Dermis blood vessel endothelial cell (primary cell): Measurements from ENCODE around the gene LYSMD3. TPM values are rescaled to one million over a fixed set of nuclear protein-coding genes. Genes with fewer than 3 reads are reported as not detected.

Source experiments
- DNase-seq: peaks from one replicate; pipeline ENCODE4 v3.0.0; 2010
- total RNA-seq: library from RNA; depleted of rRNA; stranded (reverse); fragments of >200 nt; gene quantifications from 2 replicates; pipeline ENCODE4 v1.2.3, GENCODE V29; 2014

Gene LYSMD3
- total RNA-seq, 1 donor from 2014 or later, result 18.7 TPM

DNA sequence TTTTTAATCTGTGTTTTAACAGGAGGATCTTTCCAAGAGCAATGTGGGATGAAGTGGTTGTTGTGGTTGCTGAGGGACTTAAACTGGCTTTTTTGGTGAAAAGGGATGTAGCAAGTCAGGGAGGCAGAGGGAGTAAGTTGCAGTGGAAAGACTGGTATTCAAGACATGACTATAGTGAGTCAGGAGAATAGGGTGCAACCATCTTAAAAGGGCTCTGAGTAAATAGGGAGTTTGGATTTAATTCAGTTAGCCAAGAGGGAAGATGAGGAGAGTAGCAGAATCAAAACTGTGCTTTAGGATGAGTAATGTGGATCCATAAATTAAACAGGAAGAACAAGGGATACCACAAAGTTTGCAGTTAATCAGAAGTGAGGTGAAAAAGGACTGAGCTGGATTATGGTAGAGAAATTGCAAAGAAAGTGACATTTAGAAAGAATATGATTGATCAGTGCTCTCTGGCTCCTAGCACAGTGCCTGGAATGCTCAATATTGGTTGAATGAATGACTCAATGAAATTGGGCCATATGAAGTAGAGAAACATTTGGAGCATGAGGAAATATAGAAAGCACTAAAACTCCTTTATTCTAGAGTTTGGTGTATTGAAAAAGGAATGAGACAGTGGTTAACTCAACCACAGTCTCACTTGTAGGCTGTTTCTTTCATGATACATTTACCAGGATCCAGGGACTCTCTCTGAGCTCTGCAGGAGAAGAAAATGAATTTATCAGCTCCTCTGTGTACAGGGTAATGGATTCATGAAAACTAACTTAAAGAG, 49.6 kb downstream of the LYSMD3 start:
- no peak for DNase-seq

DNA sequence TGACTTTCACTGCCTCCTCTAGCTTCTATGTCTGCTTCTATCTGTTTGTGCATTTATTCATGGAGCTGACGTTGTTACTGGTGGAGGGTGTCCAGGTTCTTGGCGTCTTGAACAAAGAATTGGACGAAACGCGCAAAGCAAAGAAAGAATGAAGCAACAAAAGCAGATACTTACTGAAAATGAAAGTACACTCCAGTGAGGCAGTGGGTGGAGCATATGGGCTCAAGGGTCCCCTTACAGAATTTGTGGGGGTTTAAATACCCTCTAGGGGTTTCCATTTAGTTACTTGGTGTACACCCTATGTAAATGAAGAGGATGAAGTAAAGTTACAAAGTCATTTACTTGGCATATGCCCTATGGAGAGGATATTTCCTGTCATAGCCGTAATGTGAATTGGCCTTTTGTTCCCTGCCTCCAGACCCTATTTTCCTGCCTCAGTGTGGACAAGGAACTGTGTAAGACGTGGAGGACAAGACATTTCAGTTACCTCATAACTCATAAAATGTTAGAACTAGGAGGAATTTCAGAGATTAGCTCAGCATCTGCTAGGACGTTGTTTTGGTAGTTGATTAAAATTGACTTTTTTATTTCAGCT, 51.7 kb downstream of the LYSMD3 start:
- DNase-seq, result peak; percentile 35

DNA sequence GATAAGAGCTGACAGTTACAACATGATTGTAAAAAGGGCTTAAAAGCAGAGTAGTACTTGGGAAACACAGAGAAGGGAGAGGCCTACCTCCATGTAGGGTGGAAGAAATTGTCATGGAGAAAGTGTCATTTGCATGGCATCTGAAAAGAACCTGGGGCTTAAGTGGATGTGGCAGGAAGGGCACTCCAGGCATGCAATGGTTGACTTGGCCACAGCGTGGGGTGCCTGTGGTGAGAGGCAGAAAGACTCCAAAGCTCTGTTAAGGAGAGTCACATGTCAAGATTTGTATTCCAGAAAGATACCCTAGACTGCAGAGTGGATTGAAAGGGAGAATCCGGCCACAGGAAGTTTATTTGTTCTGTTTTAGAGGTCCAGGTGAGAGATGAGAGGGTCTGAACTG, 52.3 kb downstream of the LYSMD3 start:
- DNase-seq, result peak; percentile 52

DNA sequence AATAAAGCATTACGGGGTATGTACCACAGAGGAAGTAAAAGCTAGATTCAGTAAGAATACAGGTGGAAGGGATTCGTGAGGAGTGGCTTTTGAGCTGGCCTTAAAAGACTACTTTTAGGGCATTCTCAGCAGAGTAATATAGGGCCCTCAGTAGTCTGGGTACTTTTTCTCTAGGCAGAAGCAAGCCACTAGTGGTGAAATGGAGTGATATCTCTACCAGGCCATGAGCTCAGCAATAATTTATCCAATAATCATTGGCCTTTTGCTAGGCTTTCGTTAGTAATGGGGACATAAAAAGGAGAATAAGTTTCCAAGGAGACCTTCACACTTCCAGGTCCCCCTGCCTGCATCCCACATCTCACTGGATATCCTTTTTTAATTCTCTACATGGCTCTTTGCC, 53.0 kb downstream of the LYSMD3 start:
- peak; percentile 5 for DNase-seq

DNA sequence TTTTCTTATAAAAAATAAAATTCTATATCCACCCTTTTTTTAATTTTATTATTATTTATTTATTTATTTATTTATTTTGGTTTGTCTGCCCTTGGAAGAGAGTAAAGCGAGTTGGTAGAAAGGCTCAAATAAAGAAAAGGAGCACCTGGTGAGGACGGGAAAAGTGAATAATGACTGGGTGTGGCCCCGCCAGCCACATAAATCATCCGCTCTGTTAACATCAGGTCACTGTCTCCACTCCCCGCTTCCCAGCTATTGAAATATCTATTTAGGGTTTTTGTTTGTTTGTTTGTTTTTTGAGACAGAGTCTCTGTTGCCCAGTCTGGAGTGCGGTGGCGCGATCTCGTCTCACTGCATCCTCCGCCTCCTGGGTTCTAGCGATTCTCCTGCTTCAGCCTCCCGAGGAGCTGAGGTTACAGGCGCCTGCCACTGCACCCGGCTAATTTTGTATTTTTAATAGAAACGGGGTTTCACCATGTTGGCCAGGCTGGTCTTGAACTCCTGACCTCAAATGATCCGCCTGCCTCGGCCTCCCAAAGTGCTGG, 53.9 kb downstream of the LYSMD3 start:
- peak; percentile 14 for DNase-seq

DNA sequence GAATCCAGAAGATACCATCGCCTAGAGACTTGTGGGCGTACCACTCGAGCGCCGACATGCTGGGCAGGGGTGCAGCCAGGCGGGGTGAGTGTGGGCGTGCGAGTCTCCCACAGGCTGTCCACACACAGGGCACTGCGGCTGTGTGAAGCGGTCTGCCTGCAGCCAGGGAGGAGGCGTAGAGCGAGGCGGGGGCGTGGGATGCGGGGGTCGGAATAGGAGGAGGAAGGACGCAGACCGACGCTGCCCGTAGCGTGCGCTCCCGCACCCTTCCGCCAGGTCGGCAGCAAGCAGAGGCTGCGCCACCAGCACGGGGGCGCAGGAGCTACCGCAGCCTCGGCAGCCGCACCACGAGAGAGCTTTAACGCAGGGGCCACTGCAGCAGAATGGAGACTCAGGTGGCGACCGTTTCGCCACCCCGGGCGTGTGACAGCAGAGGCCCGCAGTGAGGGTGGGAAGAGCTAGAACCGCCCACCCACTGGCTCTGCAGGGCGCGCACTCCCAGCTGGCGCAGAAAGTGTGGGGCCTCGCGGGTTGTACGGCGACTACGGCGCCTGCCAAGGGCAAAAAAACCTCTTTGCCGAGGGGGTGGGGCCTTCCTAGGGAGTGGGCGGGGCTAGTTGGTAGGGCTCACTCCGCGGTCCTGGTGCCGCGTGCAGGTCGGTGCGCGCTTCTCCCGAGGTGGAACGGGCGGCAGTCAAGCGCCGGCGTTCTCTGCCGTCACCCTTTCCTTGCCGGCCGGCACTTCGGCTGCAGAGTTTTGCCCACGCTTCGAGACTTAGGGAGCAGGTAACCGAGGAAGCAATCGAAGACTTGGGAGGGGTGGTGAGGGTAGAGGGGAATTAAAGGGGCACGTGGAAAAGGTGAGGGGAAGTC, 54.9 kb downstream of the LYSMD3 start, which contains the start of the genes MBLAC2 and POLR3G:
Gene MBLAC2 (minus strand): TSS at position 537 of the 873 bp plus-strand sequence. CDS start 479 bp downstream, at position 58.
Gene POLR3G (plus strand): TSS at position 630 of the 873 bp plus-strand sequence. CDS start 10,704 bp downstream, outside the sequence.
- peak; percentile 96 for DNase-seq

DNA sequence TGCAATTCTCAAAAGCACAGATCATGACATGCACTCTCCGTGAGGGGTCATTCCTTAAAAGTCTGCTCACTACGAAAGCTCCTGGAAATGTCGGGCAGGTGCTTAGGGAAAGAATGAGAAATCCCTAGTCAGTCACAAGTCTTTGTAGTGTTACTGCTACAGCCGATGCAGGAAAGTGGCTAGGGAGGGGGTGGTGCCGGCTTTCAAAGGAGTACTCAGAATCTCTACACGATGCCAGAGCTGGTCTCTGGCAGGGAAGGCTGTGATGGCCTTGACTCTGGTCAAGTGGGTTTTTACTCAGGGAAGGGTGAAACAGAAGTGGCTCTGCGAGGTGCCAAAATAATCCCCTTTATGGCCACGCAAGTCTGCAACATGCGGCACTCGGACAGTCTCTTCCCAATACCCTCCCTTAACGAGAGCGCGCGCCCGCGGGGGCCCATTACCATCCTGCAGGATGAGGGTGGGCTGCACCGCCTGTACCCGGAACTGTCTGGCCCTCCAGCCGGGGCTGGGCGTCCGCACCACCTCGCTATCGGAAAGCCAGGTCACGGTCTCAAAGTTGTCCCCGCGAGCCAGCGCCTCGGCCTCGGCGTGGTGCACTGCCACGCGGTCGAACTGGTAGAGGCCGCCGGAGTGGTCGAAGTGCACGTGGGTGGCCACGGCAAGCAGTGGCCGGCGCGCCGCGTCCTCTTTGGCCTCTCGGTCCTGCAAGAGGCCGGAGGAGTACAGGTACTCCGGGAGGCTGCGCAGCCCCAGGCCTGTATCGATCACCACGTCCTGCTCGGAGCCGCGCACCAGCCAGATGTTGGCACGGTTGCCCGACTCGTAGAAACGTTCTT, 55.8 kb downstream of the LYSMD3 start:
- peak; percentile 64 for DNase-seq

DNA sequence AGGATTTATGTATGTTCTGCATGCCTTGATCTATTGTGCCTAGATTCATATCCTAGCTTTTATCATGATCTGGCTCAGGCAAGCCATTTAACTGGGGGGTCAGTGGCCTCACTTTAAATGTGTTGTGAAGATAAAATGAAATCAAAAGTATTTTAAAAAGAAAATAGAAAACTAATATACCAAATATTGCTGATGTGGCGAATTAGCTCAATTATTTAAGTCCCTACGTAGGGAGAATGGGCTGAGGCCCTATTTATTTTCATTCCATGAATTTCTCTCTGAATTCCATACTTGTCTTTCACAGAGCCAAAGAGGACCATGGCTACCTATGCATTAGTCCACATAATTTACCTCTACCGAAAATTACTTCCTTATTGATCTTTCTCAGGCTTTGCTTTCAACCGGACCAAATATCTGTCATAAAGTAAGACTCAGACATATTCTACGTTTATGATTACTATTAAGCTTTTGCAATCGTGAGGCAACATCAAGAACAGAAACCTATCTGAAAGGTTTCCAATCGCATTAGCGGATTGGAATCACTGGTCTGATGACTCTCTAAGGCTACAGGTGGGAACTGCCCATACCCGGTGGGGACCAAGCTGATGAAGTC, 56.5 kb downstream of the LYSMD3 start:
- no peak for DNase-seq

Other genes with a start within 250 kb of the LYSMD3 start
- 10.6 and 15.3 TPM in 2 replicates for gene CETN3, start 119.8 kb downstream of the LYSMD3 start, total RNA-seq
- gene MBLAC2, start 54.8 kb downstream of the LYSMD3 start, total RNA-seq, result 5.6 and 6.3 TPM in 2 replicates
- 4.9 and 12.3 TPM in 2 replicates for gene POLR3G, start 54.7 kb downstream of the LYSMD3 start, total RNA-seq
- gene ADGRV1, start 29.2 kb upstream of the LYSMD3 start, total RNA-seq, result under 0.01 and 0.14 TPM in 2 replicates